GM06990 (cell line): Measurements from ENCODE around the gene DFFB.

Experiments
- DNase-seq: peaks from one replicate; pipeline ENCODE4 v3.0.0-alpha.2; 2011; ENCODE audit not compliant: insufficient read length; ENCODE audit errors: extremely low read depth
- H3K27me3 ChIP-seq: replicated peaks from 2 replicates; pipeline ENCODE4 v1.6.0; 2011; ENCODE audit warnings: low read length; ENCODE audit not compliant: control insufficient read depth, insufficient read depth
- H3K36me3 ChIP-seq: 2 replicates; pipeline ENCODE4 v1.5.1; 2011; ENCODE audit warnings: low read length; ENCODE audit not compliant: control insufficient read depth, insufficient read depth
- H3K4me3 ChIP-seq: replicated peaks from 2 replicates; pipeline ENCODE4 v1.5.1; 2011; ENCODE audit warnings: low read depth, mild to moderate bottlenecking, control low read depth, low read length
- TF ChIP-seq, protein P1 (sequence below): IDR thresholded peaks from 2 replicates; pipeline ENCODE4 v1.5.1; 2011; ENCODE audit warnings: low read length, control low read depth, mild to moderate bottlenecking, inconsistent platforms; ENCODE audit not compliant: insufficient read depth, poor library complexity, severe bottlenecking

DFFB gene

DNA sequence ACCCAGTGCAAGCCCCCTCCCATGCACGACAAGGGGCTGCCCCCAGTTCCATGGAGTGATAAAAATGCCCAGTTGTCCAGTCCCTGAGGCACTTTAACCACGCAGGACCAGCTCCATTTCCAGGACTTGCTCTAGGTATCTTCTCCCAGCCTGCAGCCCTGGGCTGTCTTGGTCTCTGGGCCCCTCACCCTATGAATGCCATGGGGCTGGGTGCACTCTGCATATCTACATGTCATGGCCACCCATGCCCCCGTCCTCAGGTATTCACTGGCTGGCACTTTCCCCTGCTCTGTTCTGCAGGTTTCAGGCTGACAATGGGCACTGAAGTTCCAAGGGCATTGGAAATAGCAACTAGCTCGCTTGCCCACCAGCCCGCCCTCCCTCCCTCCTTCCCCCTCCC lies 62.4 kb downstream of the DFFB start:
- Histone ChIP-seq H3K4me3 (no peak overlapping the region), H3K27me3 (no peaks in the 10 kb centered on the region), H3K36me3 (no peaks in the 10 kb centered on the region)
- no peak for DNase-seq
- TF ChIP-seq, protein P1, sequence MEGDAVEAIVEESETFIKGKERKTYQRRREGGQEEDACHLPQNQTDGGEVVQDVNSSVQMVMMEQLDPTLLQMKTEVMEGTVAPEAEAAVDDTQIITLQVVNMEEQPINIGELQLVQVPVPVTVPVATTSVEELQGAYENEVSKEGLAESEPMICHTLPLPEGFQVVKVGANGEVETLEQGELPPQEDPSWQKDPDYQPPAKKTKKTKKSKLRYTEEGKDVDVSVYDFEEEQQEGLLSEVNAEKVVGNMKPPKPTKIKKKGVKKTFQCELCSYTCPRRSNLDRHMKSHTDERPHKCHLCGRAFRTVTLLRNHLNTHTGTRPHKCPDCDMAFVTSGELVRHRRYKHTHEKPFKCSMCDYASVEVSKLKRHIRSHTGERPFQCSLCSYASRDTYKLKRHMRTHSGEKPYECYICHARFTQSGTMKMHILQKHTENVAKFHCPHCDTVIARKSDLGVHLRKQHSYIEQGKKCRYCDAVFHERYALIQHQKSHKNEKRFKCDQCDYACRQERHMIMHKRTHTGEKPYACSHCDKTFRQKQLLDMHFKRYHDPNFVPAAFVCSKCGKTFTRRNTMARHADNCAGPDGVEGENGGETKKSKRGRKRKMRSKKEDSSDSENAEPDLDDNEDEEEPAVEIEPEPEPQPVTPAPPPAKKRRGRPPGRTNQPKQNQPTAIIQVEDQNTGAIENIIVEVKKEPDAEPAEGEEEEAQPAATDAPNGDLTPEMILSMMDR, result no peak

- TF ChIP-seq, protein P1, result no peak
- Histone ChIP-seq H3K36me3 (no peaks in the 10 kb centered on the region), H3K27me3 (no peaks in the 10 kb centered on the region), H3K4me3 (no peak overlapping the region)
- DNase-seq, result no peak
Measured at GRCh38 chr1:3921765-3922164, 64.5 kb downstream of the DFFB start.

- no peaks in the 10 kb centered on the region for H3K36me3 ChIP-seq
- no peak for DNase-seq
- H3K4me3 ChIP-seq, result no peak overlapping the region
- TF ChIP-seq, protein P1, result no peak
- H3K27me3 ChIP-seq, result no peaks in the 10 kb centered on the region
Measured at GRCh38 chr1:3922201-3922725, 65.0 kb downstream of the DFFB start.

GRCh38 chr1:3922851-3923250 lies 65.6 kb downstream of the DFFB start:
- DNase-seq, result no peak

DNA sequence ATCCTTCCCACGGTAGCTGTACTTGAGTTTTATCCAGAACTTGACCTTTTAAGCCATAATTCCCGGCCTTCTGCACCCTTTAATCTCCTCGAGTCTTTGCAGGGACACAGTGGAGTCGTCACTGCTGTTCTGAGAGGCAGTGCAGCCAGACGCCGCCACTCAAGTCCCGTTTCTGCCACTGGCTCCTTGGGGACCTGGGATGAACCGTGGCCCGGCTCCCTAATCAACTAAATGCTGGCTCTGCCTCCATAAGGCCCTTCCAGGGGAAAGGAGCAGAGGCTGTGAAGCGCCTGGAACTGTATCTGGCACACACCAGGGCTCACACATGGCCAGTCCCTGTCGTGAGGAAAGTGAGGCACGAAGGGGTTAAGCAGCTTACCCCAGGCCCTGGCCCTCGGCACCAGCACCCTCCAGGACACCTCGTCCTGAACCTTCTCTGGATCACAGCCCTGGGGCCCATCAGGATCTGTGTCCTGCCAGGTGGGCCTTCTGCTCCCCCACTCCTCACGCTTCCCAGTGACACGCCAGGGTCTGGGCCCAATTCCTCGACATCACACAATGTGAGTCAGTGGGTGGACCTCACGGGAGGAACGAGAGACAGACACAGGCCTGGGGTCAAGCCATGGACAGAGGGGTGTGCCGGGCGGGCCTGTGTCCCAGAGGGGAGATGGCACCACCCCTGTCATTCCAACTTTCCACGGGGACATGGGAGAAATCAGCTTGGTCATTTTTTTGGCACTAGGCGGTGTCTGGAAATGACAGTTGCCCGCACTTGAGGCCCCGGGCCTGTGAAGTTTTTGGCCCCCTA lies 66.3 kb downstream of the DFFB start:
- Histone ChIP-seq H3K27me3 (no peaks in the 10 kb centered on the region), H3K36me3 (no peaks in the 10 kb centered on the region), H3K4me3 (no peak overlapping the region)
- TF ChIP-seq, protein P1, result no peak
- no peak for DNase-seq

More at GRCh38 chr1:3922851-3923250, 65.6 kb downstream of the DFFB start:
- H3K4me3 ChIP-seq, result no peak overlapping the region
- H3K36me3 ChIP-seq, result no peaks in the 10 kb centered on the region
- TF ChIP-seq, protein P1, result no peak
- H3K27me3 ChIP-seq, result no peaks in the 10 kb centered on the region
